Activated CD4-positive, CD25-positive, alpha-beta regulatory T cell (primary cell): ENCODE results near the gene U2SURP.
"Not testable (repeated sequence)": the region's sequence is repeated elsewhere in the genome, so short reads cannot be mapped to it uniquely, and the experiment has no call there.

Source experiments
- DNase-seq, 4 experiments: peaks; one replicate each; lab custom pipeline; 2025; lab: John Stamatoyannopoulos, UW

U2SURP gene

GRCh38 chr3:143071776-143072175 is 70.4 kb downstream of the U2SURP start:
- DNase-seq, result no peak

GRCh38 chr3:143072298-143073020 is 71.1 kb downstream of the U2SURP start:
- not testable (repeated sequence) for DNase-seq

DNA sequence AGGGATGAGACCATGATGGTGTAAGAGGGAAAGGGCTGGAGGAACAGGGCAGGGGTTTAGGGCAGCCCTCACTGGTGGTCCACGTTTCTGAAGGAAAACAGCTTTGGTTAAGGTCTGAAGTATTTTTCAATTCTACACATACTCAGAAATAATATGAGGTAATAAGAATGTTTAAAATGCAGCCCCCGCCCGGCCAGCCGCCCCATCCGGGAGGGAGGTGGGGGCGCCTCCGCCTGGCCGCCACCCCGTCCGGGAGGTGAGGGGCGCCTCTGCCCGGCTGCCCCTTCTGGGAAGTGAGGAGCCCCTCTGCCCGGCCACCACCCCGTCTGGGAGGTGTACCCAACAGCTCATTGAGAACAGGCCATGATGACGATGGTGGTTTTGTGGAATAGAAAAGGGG is 72.2 kb downstream of the U2SURP start:
- not testable (repeated sequence) for DNase-seq

DNA sequence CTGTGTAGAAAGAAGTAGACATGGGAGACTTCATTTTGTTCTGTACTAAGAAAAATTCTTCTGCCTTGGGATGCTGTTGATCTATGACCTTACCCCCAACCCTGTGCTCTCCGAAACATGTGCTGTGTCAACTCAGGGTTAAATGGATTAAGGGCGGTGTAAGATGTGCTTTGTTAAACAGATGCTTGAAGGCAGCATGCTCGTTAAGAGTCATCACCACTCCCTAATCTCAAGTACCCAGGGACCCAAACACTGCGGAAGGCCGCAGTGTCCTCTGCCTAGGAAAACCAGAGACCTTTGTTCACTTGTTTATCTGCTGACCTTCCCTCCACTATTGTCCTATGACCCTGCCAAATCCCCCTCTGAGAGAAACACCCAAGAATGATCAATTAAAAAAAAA is 72.6 kb downstream of the U2SURP start:
- DNase-seq, result not testable (repeated sequence)

- DNase-seq, result no peak
These were observed 77.5 kb downstream of the U2SURP start for GRCh38 chr3:143078883-143079282.

DNA sequence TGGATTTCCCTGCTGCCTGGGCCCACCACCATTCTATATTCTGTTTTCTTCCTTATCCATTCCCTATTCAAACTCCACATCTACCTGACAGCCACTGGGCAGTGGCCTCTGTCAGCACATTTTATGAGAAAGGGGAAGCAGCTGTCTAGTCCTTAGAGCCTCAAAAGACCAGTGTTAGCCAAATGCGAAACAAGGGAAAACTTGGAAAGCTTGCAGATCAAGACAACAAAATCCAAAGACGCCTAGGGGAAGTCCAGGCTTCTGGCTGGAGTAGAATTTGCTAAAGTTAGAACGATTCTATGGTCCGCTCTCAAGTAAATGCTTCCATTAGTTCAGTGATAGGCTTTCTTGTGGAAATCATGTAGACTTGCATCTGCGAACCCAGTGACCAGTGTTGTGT is 78.8 kb downstream of the U2SURP start:
- DNase-seq, result no peak

DNA sequence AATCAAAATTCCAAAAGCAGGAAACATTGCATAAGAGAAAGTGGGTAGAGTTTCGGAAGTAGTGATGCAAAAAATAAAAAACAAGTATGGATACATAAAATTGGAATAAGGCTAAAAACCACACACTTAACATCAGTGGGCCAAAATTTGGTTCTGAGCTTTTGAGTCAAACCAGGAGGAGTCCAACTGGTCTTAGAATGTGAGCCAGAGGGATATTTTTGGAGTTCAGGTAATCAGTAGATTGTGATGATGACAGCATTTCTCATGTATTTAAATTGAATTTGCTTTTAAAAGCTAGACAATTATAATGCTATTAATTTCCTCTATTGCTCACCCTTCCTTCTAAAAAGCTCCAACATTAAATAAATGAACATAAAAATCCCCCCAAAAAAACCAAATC is 80.0 kb downstream of the U2SURP start:
- no peak for DNase-seq

- no peak for DNase-seq
These were observed 80.7 kb downstream of the U2SURP start for GRCh38 chr3:143081844-143082778.

DNA sequence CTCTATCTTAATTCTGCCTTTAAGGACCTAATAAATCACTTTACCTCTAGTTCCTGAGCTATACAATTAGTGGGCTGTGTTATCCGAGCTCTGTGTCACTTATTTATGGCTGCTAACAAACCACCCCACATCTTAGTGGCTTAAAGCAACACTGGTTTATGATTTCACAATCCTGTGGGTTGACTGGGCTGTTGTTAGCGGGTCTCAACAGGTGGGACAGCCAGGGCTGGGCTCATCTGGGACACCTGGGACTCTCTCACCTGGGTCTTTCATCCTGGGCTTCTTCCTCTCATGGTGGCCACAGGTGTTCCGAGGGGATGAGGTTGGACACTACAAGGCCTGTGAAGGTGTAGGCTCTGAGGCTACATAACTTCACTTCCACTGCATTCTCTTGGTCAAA is 82.4 kb downstream of the U2SURP start:
- no peak for DNase-seq

DNA sequence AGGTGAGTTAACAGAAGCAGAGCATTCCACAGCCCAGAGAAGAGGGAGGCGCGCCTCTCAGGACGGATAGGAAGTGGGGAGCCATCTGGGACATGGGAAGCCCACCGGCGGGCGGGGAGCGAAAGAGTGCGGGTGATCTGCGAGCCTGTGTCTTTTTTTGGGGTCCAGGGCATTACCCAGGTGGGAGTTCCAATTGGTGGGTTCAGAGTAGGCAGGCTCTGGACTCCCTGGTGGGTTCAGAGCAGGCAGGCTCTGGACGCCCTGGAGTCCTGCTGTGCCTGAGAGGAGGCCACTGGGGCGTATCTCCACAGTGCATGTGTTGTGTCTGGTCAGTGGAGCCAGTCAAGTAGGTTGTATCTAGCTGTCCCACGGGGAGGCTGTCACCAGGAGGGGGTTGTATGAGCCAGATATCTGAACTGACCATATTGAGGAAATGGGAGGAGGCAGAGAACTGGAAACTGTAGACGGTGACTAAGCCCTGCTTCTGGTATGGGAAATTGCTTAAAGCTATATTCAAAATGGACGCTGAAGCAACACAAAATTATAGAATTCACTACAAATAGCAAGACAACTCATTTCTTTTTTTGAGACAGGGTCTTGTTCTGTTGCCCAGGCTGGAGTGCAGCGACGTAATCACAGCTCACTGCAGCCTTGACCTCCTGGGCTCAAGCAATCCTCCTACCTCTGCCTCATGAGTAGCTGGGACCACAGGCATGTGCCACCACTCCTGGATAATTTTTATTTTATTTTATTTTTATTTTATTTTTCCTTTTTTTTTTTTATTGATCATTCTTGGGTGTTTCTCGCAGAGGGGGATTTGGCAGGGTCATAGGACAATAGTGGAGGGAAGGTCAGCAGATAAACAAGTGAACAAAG is 83.7 kb downstream of the U2SURP start:
- no peak for DNase-seq

- no peak for DNase-seq
These were observed 87.5 kb downstream of the U2SURP start for GRCh38 chr3:143088835-143089234.

DNA sequence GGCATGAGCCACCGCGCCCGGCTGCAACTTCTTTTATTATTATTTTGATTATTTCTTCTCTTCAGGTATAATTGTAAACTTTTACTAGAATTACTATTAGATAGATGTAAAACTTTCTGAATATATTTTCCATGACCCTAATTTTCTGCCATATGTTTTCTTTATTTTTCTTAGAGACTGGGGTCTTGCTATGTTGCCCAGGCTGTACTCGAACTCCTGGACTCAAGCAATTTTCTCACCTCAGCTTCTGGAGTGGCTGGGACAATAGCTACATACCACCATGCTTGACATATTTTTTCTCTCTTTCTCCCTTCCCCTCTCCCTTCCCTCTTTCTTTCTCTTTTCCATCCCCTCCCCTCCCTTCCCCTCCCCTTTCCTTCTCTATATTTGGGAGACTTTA is 88.6 kb downstream of the U2SURP start:
- DNase-seq, result no peak

DNA sequence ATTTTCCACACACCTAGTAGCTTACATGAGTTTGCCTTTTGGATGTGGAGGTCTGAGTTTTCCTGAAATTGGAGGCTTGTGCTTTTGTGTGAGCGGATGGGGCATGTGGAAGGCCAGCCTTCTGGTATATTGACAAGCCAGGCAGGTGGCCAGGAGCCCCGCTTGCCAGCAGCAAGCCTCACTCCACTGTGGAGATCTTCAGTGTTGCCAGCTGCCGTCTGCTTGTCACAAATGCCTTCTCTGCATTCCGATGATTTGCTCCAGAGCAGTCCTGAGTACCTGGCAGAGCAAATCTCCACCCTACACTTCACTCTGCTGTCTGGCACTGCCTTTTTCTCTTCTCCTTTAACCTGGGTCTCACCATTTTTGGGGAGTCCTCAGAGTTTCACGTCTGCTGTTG is 89.1 kb downstream of the U2SURP start:
- no peak for DNase-seq

- DNase-seq, result no peak
These were observed 89.8 kb downstream of the U2SURP start for GRCh38 chr3:143090976-143091837.

- no peak for DNase-seq
These were observed 90.8 kb downstream of the U2SURP start for GRCh38 chr3:143092191-143092590.

GRCh38 chr3:143095813-143096212 is 94.4 kb downstream of the U2SURP start:
- DNase-seq, result no peak

DNA sequence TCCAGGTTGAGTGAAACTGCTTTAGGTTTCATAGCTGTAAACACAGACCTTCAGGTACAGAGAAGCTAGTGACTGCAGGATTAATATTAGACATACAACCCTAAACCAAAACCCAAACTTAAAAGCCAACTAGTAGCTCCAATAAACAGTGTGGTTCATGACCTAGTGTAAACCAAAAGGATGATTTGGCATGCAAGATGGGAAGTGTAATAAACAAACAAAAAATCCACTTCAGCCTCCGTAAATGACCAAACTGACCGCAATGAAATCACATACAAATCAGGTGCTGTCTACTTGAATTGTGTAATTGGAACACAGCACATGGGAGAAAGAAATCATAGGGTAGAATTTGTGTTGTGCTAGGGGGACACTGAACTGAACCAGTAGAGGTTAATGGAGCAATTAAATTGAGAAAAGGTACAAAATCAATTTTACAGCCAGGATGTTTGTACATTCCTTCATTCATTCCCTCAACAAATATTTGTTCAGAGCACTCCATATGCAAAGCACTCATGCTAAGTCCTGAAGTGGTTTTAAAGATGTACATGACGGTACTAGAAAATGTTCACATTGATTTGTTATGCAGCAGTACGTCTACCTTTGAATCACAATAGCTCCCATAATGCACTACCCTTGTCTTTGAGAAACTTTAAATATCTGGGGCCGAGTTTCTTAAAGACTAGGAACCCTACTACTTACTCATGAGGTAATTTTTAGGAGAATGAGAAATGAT is 96.8 kb downstream of the U2SURP start:
- DNase-seq, result no peak

GRCh38 chr3:143099210-143099609 is 97.8 kb downstream of the U2SURP start:
- DNase-seq, result no peak

GRCh38 chr3:143099690-143100089 is 98.3 kb downstream of the U2SURP start:
- DNase-seq, result no peak

DNA sequence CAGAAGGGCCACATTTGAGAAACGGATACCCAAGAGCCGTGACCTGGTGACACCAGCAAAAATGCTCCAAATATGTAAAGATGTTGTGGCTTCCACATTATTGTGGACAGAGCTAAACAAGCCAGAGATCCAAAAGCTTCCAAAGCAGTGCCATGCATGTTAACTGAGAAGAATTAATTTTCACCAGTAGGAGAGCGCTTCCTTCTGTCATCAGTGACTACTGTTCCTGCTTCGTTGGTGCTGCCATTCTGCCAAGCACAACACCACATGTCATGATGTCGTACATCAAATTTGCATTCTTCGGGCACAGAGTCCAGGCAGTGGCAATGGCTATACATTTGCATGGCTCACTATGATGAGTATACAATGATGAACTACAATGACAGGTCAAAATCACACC is 99.1 kb downstream of the U2SURP start:
- DNase-seq, result no peak
